ENCODE data around the gene NPHP4.

NPHP4 gene

DNA sequence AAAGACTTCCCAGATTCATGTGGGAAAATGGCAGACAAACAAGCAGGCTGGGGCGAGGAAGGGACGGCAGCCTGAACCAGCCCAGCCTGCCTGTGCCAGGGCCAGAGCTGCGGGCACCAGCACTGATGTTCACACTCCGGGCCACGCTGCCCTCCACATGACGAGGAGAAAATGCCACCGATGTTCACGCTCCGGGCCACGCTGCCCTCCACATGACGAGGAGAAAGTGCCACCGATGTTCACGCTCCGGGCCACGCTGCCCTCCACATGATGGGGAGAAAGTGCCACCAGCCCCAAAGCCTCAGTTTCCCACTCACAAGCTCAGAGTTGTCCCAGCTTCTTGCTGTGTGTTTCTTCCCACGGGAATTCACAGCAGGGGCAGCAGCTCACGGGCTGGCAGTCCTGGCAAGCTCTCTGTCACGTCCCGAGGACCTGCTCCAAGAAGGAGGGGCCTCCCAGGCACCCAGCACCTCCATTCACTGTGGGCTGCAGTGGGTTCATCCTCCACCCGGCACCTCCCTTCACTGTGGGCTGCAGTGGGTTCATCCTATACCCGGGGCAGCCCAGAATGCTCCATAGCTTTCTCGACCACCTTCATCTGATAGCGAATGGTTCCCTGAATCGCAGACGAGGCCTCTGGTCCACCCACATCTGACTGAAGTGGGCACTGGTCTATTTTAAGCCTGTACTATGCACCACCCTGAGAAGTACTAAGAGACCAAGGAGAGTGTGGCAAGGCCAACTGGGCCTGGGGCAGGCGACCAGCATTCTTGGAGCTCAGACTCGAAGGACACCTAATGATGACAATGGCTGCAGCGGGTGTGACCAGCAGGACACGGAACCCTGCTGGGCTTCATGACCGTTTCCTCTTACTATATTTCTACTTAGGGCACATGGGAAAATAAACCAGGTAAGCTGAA, 108.8 kb downstream of the NPHP4 start:
- TF ChIP-seq, protein P1, sequence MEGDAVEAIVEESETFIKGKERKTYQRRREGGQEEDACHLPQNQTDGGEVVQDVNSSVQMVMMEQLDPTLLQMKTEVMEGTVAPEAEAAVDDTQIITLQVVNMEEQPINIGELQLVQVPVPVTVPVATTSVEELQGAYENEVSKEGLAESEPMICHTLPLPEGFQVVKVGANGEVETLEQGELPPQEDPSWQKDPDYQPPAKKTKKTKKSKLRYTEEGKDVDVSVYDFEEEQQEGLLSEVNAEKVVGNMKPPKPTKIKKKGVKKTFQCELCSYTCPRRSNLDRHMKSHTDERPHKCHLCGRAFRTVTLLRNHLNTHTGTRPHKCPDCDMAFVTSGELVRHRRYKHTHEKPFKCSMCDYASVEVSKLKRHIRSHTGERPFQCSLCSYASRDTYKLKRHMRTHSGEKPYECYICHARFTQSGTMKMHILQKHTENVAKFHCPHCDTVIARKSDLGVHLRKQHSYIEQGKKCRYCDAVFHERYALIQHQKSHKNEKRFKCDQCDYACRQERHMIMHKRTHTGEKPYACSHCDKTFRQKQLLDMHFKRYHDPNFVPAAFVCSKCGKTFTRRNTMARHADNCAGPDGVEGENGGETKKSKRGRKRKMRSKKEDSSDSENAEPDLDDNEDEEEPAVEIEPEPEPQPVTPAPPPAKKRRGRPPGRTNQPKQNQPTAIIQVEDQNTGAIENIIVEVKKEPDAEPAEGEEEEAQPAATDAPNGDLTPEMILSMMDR (IDR thresholded peaks at IDR 0.05; ENCODE audit: control insufficient read depth, extremely low read depth, insufficient read depth), result no peak
- no peak for DNase-seq (ENCODE audit: low read depth)
- no peak overlapping the region for H3K4me3 ChIP-seq (ENCODE audit: low read depth, low read length)

DNA sequence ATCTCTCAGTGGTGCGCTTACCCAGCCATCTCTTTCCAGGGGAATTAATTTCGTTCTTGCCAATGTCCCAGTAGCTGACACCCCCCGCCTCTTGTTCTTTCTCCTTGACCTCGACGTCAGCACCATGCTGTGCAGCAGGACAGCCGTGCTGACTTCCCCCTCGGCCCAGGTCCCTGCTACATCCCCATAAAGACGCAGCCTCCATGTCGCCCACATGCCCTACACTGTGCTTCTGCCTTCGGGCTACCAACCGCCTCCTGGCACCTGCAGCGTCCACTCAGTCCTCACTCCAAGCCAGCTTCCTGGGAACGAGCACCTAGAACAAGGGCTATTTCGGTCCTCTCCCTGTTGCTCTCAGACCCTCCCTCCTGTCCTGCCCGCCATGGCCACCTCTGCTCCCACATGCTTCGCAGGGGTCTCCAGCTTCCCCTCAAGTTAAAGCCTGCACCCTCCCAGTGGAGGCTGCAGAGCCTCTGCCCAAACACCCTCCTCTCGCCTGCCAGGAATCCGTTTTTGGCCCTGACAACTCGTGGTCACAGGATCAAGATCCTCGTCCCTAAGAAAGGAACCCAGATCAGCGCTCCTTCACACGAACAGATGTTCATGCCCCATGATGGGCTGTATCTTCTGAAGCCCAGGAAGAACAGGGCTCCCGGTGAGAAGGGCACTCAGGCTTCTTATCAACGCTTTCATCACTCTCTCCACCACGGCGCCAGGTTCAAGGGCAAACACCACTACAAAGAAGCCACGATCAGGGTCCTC, 109.7 kb downstream of the NPHP4 start:
- no peak overlapping the region for H3K4me3 ChIP-seq (ENCODE audit: low read depth, low read length)
- DNase-seq (ENCODE audit: low read depth), result no peak
- TF ChIP-seq, protein P1 (IDR thresholded peaks at IDR 0.05; ENCODE audit: control insufficient read depth, extremely low read depth, insufficient read depth), result no peak

DNA sequence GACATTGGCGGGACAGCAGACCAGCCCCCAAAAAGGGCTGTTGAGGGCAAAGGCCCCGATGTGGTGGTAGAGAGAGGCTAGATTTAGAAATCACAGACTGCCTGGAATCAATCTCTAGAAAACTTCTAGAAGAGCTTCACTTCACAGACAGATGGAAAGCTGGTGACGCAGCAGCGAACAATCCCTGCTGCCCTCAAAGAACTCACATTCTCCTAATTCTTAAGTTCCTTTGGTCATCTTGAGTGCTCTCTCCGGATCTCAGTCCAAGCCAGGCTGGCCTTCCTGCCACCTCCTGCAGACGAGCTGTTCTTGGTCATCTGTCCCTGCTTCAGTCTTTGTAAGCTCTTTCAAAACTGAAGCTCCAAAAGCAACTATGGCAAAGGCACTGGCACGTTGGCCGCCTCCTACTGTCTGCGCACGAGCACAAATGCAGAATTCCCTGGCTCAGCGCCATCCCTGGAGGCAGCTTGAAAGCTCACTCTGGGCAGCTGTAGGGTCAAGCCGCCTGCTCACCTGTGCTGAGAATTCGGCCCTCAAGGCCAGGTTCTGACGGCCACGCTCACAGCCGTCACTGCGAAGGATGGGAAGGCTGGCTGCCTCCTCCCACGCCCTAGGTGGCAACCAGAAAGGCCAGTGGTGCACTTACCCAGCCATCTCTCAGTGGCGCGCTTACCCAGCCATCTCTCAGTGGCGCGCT, 110.6 kb downstream of the NPHP4 start:
- DNase-seq (ENCODE audit: low read depth), result no peak
- TF ChIP-seq, protein P1 (IDR thresholded peaks at IDR 0.05; ENCODE audit: control insufficient read depth, extremely low read depth, insufficient read depth), result no peak
- H3K4me3 ChIP-seq (ENCODE audit: low read depth, low read length), result no peak overlapping the region

DNA sequence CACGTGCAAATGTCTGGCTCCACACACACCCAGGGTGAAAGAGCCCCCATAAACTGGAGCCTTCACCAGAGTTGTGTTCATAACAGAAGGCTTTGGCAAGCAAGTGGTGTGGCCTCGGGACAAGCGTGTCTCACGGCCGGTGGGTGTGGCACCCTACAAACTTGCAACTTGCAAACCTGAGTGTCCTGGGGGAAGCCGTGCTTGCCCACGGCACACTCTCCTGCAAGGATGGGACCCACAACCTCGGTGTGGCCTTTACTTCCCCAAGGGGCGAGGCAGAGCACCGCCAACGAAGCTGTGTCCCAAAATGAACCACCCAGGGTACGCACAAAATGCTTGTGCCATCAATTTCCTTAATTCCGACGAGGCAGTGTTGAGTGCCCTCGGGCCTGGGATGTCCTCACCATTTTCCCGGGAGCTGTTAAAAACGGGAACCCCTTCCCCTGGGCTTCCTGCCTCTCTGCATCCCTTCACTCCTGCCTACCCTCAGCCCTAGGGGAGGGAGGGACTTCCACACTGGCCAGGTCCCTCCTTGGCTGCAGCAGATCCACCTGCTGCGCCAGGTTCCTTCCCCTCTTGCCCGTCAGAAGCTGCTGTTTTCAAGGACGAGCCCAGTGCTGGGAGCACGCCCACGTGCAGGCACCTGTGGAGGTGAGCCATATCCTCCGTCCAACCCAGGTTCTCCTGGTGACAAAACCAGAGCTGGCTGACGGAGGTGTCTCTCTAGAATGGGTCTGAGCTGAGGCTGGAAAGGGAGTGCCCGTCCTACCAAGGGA, 111.4 kb downstream of the NPHP4 start:
- H3K4me3 ChIP-seq (ENCODE audit: low read depth, low read length), result no peak overlapping the region
- TF ChIP-seq, protein P1 (IDR thresholded peaks at IDR 0.05; ENCODE audit: control insufficient read depth, extremely low read depth, insufficient read depth), result no peak
- DNase-seq (ENCODE audit: low read depth), result no peak

DNA sequence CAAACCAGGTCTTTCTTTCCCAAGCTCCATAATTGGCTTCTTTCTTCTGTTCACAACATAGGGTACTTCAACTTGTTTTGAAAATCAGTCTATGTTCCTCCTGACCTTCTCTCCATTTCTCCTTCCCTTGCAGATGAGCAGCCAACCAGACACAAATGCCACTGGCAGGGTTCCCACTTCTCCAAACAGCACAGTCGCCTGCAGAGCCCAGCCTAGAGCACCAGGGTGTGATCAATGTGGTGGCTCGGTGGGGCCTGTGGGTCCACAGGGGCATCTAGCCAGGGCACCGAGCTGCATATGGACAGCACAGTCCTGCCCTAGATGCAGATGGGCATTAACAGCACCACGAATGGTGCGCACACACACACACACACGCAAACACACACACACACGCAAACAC, 112.8 kb downstream of the NPHP4 start:
- DNase-seq (ENCODE audit: low read depth), result no peak

More for the DNA sequence above, 112.8 kb downstream of the NPHP4 start:
- no peak overlapping the region for H3K4me3 ChIP-seq (ENCODE audit: low read depth, low read length)
- TF ChIP-seq, protein P1 (IDR thresholded peaks at IDR 0.05; ENCODE audit: control insufficient read depth, extremely low read depth, insufficient read depth), result no peak
